Head of caudate nucleus (tissue), 42 donors: ENCODE data around the gene SIGMAR1.
A peak's percentile ranks its signal among the peaks of the same experiment; 100 is the strongest.

Experiments
- DNase-seq, 42 donors: peaks; one replicate each; pipeline versions ENCODE4 v3.0.0 to v3.0.0-alpha.2; 2020 to 2021; ENCODE audit warnings: mixed read lengths in 7 of 42
- intact Hi-C: fragments of 100-400 bp; cut with DNase I; formaldehyde crosslinking; loops from one replicate; pipeline ENCODE4 v1.15.0; 2022

Gene SIGMAR1

GRCh38 chr9:34637356-34638137 is at the start of gene SIGMAR1:
TSS of gene SIGMAR1 (minus strand) at chr9:34637787. CDS start at chr9:34637697, 90 bp downstream.
- intact Hi-C loops, result no loop called here

GRCh38 chr9:34686732-34687131 is 49.1 kb upstream of the SIGMAR1 start:
- intact Hi-C loops, result no loop called here

More at GRCh38 chr9:34637356-34638137, at the start of gene SIGMAR1:
- peak; percentile 87 to 99 (median 97) for DNase-seq

GRCh38 chr9:34686231-34686630 is 48.6 kb upstream of the SIGMAR1 start:
- intact Hi-C loops, result no loop called here

More at GRCh38 chr9:34686732-34687131, 49.1 kb upstream of the SIGMAR1 start:
- DNase-seq, result no peak

GRCh38 chr9:34685591-34685990 is 48.0 kb upstream of the SIGMAR1 start:
- DNase-seq, result no peak
- intact Hi-C loops, result no loop called here

More at GRCh38 chr9:34686231-34686630, 48.6 kb upstream of the SIGMAR1 start:
- DNase-seq, result no peak

- intact Hi-C loops, result no loop called here
Measured at GRCh38 chr9:34684816-34685215, 47.2 kb upstream of the SIGMAR1 start.

GRCh38 chr9:34684145-34684544 is 46.6 kb upstream of the SIGMAR1 start:
- no peak for DNase-seq
- intact Hi-C loops, result no loop called here

More at GRCh38 chr9:34684816-34685215, 47.2 kb upstream of the SIGMAR1 start:
- no peak for DNase-seq

GRCh38 chr9:34675869-34676268 is 38.3 kb upstream of the SIGMAR1 start:
- DNase-seq, result no peak
- intact Hi-C loops, result no loop called here

GRCh38 chr9:34675048-34675714 is 37.6 kb upstream of the SIGMAR1 start:
- DNase-seq, result peak in 34 of 42 donors; percentile 18 to 76 (median 53)
- intact Hi-C loops, result no loop called here

- DNase-seq, result no peak
- intact Hi-C loops, result no loop called here
Measured at GRCh38 chr9:34674440-34674839, 36.9 kb upstream of the SIGMAR1 start.

- intact Hi-C loops, result no loop called here
- DNase-seq, result no peak
Measured at GRCh38 chr9:34671307-34671706, 33.7 kb upstream of the SIGMAR1 start.

GRCh38 chr9:34669809-34670562 is 32.4 kb upstream of the SIGMAR1 start:
- DNase-seq, result no peak
- intact Hi-C loops, result no loop called here

- peak; percentile 91 to 98 (median 96) for DNase-seq
- intact Hi-C loops, result no loop called here
Measured at GRCh38 chr9:34665381-34666250, 28.0 kb upstream of the SIGMAR1 start.

GRCh38 chr9:34665067-34665380 is 27.4 kb upstream of the SIGMAR1 start:
- no peak for DNase-seq
- intact Hi-C loops, result no loop called here

GRCh38 chr9:34664281-34665066 is 26.9 kb upstream of the SIGMAR1 start:
- intact Hi-C loops, result loop anchor here (5.0 kb wide), 1 partner anchor 38 kb away; no protein-coding TSS in a partner anchor
- peak; percentile 63 to 93 (median 81) for DNase-seq

- no peak for DNase-seq
- intact Hi-C loops, result loop anchor here (5.0 kb wide), 1 partner anchor 39 kb away; no protein-coding TSS in a partner anchor
Measured at GRCh38 chr9:34663303-34663605, 25.7 kb upstream of the SIGMAR1 start.

GRCh38 chr9:34662526-34663302 is 25.1 kb upstream of the SIGMAR1 start, which contains the start of gene CCL27:
TSS of gene CCL27 (minus strand) at chr9:34662657. CDS start at chr9:34662633, 24 bp downstream.
- DNase-seq, result no peak
- intact Hi-C loops, result loop anchor here (5.0 kb wide), 1 partner anchor 40 kb away; no protein-coding TSS in a partner anchor
